ENCODE data around the gene GATAD2B. TPM values are rescaled to one million over a fixed set of nuclear protein-coding genes. Genes with fewer than 3 reads are reported as not detected.

The GATAD2B gene
- total and polyA plus RNA-seq, 2 of the 4 experiments (the other 2 are of a cell fraction): 3.8 to 6.2 TPM

- no peaks in the 10 kb centered on the region for H3K9me3 ChIP-seq (ENCODE audit: control insufficient read depth, insufficient read depth, low read length)
- TF ChIP-seq NFE2L2 (IDR thresholded peaks at IDR 0.05; ENCODE audit: low read depth, low read length) (no peak), CEBPB (IDR thresholded peaks at IDR 0.05; ENCODE audit: low read depth, low read length) (no peak), SMC3 (IDR thresholded peaks at IDR 0.05; ENCODE audit: low read depth, low read length) (no peak)
- no peak overlapping the region for H2AFZ ChIP-seq (replicated peaks; ENCODE audit: low read length, poor library complexity)
- H3K4me3 ChIP-seq (ENCODE audit: insufficient read depth, low read depth, low read length): no peak overlapping the region
- no peak overlapping the region for H3K4me2 ChIP-seq (ENCODE audit: low read depth, low read length)
- no TSS peak for BruUV-seq (replicated peaks)
- intact Hi-C loops (cut with micrococcal nuclease): no loop called here
- no peak overlapping the region for H4K8ac ChIP-seq (ENCODE audit: low read depth in 2 of 2, low read length in 2 of 2)
- DNase-seq: no peak
- no peak for ATAC-seq (ENCODE audit: low read depth)
- no peak overlapping the region for H2BK5ac ChIP-seq (ENCODE audit: low read depth, low read length, poor library complexity, severe bottlenecking)
- 98% methylated on average over 8 of the region's 18 CpGs; no CpG with 5 or more reads in 1 of the 2 experiments for WGBS, 2 experiments (ENCODE audit: extremely low coverage in 2 of 2, insufficient read length in 1 of 2)
- H2BK120ac ChIP-seq (ENCODE audit: low read depth, low read length): no peak overlapping the region
- no peaks in the 10 kb centered on the region; the same call in 1 of the 2 replicates for H3K9me1 ChIP-seq (ENCODE audit: insufficient read depth, low read length)
- ChIA-PET POLR2A (ENCODE audit: unreplicated experiment) (no interaction called here), CTCF (no interaction called here)
- no peak overlapping the region for H2AK9ac ChIP-seq (replicated peaks; ENCODE audit: low read depth, low read length, poor library complexity)
- H2BK20ac ChIP-seq (ENCODE audit: low read depth, low read length): no peak overlapping the region
- H4K5ac ChIP-seq (ENCODE audit: low read depth, low read length): no peak overlapping the region
- H3K27me3 ChIP-seq (ENCODE audit: control insufficient read depth, insufficient read depth, low read length): no peaks in the 10 kb centered on the region
- H3K56ac ChIP-seq (ENCODE audit: extremely low read depth, insufficient read depth, low read length): no peak overlapping the region
- peaks cover 9% of the 10 kb centered on the region; the same call in 1 of the 2 replicates for H3K4me1 ChIP-seq (ENCODE audit: control insufficient read depth, insufficient read depth, low read length)
- peaks cover 3 to 8% of the 10 kb centered on the region in 2 experiments; a peak in 1 of 4 replicates for H3K79me1 ChIP-seq (ENCODE audit: low read depth in 1 of 2, low read length in 2 of 2)
- no peak overlapping the region for H3K4ac ChIP-seq (ENCODE audit: low read depth, low read length)
- no peak overlapping the region for H3K14ac ChIP-seq (replicated peaks; ENCODE audit: low read depth, low read length)
- H4K91ac ChIP-seq (ENCODE audit: insufficient read depth, low read depth, low read length): no peak overlapping the region
- peaks cover 3% of the 10 kb centered on the region; the same call in 1 of the 2 replicates for H3K36me3 ChIP-seq (ENCODE audit: control insufficient read depth, insufficient read depth, low read length)
- dilution Hi-C loops (cut with HindIII; ENCODE audit: low sequenced_read_pairs, unreplicated experiment): no loop called here
- no peaks in the 10 kb centered on the region for H4K20me1 ChIP-seq (ENCODE audit: insufficient read depth, low read length)
- H3K27ac ChIP-seq (ENCODE audit: insufficient read depth, low read length): no peak overlapping the region
- no peak overlapping the region for H2BK15ac ChIP-seq (ENCODE audit: low read depth, low read length)
- no peak overlapping the region for H3K18ac ChIP-seq (ENCODE audit: low read depth, low read length)
- in situ Hi-C loops (cut with MboI; ENCODE audit: low sequenced_read_pairs): no loop called here
- no peak overlapping the region for H3K23ac ChIP-seq (ENCODE audit: low read depth, low read length)
- H2AK5ac ChIP-seq (ENCODE audit: low read depth, low read length): no peak overlapping the region
- H3K9ac ChIP-seq (ENCODE audit: low read depth, low read length): no peak overlapping the region
These were observed 143.8 kb downstream of the GATAD2B start for GRCh38 chr1:153778824-153779519.
